Kidney capillary endothelial cell (primary cell): ENCODE data around the gene RHOU.
"Not testable (repeated sequence)": the region's sequence is repeated elsewhere in the genome, so short reads cannot be mapped to it uniquely, and the experiment has no call there.

Experiments used
- DNase-seq: peaks from one replicate; pipeline ENCODE4 v3.0.0-alpha.2; 2018; ENCODE audit warnings: low spot score

The RHOU gene

DNA sequence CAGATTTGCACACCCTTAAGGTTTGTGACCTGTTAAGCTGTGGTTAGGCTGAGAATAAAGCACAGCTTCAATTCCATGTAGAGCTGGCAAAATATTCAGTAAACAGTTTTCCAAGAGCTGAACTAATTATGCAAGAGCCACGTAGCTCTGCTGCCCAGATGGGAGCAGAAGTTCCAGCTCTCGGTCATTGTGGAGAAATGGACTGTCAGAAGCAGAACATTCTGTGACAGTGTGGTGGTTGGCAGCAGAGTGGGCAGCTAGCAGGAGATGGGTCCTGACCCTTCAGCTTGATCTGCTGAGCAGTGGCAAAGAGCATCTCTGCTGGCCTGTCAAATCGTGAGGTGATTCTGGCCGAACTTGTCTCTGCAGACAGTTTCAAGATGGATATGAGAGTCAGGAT is 23.2 kb downstream of the RHOU start:
- no peak for DNase-seq

- no peak for DNase-seq
Measured at GRCh38 chr1:228760979-228761378, 25.7 kb downstream of the RHOU start.

DNA sequence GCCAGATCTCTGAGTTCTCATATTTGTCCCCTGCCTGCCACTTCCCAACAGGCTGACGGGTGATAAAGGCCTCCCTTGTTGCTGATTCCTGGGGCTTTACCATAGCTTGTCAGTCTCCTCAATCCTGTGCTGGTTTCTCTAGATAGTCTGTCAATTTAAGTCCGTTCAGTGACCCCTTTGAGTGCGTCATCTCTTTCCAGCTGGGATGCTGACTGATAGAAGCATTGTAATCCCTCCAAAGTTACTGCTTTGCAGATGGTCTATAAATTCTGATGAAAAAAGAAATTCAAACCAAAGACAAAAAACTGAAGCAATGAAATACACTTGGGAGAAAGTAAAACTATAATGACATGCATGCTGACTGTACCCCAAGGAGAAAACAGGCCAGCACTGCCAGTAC is 28.3 kb downstream of the RHOU start:
- no peak for DNase-seq

DNA sequence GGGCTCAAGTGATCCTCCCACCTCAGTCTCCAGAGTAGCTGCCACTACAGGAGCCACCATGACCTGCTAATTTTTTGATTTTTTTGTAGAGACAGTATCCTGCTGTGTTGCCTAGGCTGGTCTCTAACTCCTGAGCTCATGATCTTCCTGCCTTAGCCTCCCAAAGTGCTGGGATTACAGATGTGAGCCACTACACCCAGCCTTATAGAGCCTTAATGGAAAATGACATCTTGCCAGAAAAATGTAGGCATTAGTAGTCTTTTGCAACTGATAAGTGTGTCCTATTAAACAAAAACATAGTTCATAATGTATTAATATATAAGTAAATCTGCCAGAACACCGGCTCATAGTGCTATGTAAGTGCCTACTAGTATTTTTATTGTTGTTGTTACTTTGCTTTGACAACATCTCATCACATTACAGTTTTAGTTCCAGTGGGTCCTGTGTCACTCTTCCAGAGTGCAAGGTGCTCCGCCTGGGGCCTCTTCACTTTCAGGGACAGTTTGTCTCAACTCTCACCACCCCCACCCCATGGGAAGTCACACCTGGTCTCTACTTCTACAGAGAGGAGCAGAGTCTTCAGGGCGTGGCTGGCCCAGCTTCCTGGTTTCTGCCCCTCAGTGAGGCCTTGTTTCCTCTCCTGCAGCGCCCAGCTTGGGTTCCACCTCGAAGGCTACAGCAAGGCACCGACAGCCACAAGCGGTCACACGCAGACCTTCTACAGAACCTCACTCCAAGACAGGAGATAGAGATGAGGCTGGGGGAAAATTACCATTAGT is 30.1 kb downstream of the RHOU start:
- DNase-seq: no peak

- DNase-seq: no peak
Measured at GRCh38 chr1:228766788-228767187, 31.5 kb downstream of the RHOU start.

- no peak for DNase-seq
Measured at GRCh38 chr1:228767636-228768354, 32.5 kb downstream of the RHOU start.

- DNase-seq: no peak
Measured at GRCh38 chr1:228768355-228769000, 33.2 kb downstream of the RHOU start.

DNA sequence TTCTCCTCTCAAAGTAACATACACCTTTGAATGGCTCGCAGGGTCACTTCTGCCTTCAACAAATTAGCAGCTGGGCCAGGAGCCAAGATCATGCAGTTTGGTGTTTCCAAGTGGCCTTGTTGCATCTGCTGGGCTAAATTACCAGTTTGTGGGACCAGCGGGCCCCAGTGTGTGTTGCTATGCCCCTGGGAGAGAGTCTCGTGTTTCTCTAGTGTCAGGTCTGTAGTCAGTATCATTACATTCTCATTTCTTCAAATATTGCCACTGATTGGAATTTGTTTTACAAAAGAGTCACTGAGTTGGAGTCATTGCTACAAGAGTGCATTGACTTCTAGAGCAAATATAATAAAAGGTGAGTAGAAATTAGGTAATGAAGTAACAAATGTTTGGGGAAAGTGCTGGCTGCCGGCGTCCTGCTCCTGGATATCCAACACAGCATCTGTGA is 35.5 kb downstream of the RHOU start:
- no peak for DNase-seq

GRCh38 chr1:228772516-228773212 is 37.4 kb downstream of the RHOU start:
- DNase-seq: no peak

- not testable (repeated sequence) for DNase-seq
Measured at GRCh38 chr1:228775946-228776345, 40.7 kb downstream of the RHOU start.

- DNase-seq: no peak
Measured at GRCh38 chr1:228776449-228776848, 41.2 kb downstream of the RHOU start.

- no peak for DNase-seq
Measured at GRCh38 chr1:228777236-228777635, 42.0 kb downstream of the RHOU start.

GRCh38 chr1:228778026-228778425 is 42.7 kb downstream of the RHOU start:
- no peak for DNase-seq

DNA sequence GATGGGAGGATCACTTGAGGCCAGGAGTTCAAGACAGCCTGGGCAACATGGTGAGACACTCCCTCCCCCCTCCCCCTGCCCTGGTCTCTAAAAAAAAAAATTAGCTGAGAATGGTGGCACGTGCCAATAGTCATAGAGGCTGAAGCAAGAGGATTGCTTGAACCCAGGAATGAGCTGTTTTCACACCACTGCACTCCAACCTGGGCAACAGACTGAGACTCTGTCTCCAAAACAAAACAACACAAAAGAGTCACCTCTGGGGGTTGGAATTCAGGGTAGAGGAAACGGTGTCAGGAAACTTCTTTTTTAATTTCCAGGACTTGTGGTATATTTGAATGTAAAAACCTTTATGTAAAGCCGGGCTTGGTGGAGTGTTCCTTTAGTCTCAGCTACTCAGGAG is 43.2 kb downstream of the RHOU start:
- DNase-seq: no peak

GRCh38 chr1:228778961-228779360 is 43.7 kb downstream of the RHOU start:
- no peak for DNase-seq

DNA sequence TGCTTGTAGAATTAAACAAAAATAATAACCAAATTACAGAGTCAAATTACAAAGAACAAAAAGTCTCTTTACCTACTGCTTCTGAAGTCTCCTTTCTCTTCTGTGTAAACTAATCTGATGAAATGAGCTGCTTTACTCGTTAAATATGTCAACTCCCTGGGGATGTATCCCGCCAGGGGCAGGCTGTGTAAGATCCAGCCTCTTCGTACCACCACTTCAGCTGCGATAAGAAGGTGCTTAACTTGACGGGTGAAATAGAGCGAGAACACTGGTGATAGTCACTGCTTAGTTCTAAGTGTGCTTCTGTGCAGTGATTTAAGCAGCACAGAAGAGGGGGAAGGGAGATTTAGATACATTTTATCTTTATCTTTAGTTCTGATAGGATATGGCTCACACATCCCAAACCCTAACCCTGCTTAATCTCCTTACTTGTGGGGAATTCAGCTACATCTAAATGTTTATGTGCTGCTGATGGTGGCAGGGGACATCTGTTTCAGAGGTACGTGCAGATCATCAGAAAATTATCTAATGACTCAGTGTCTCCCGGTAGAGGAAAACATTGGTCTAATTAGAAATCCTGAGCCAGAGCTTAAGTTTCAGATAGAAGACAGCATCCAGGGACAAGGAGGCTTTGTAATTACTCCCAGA is 46.0 kb downstream of the RHOU start:
- DNase-seq: no peak

- DNase-seq: no peak
Measured at GRCh38 chr1:228781809-228782661, 46.8 kb downstream of the RHOU start.

GRCh38 chr1:228782662-228783417 is 47.6 kb downstream of the RHOU start:
- DNase-seq: no peak

- no peak for DNase-seq
Measured at GRCh38 chr1:228783418-228784040, 48.2 kb downstream of the RHOU start.

DNA sequence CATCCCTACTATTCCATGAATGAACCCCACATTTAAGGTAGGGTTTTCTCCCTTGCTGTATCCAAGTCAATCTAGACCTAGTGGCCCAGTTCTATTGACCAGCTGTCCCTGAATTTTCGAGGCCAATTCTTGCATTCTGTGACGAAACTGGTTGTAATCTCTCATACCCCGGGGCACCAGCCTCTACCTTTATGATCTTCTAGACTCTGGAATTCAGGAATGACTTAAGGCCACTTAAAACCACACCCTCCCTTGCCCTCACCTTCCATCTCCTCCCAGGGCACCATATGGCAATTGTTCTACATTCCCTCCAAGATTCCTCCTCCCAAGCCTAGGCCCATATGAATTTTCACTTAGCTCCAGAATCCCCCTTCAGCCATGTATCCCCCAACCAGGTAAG is 48.9 kb downstream of the RHOU start:
- no peak for DNase-seq
